Spleen (tissue), 11 donors: ENCODE measurements around the gene CRYBG1. TPM values are rescaled to one million over a fixed set of nuclear protein-coding genes. Genes with fewer than 3 reads are reported as not detected.

Experiments
- DNase-seq: peaks from one replicate; pipeline ENCODE4 v3.0.0-alpha.2; 2020
- H3K27ac ChIP-seq, 8 donors: fragments of 200-600 bp; sonication (generic) in 7 of 8; 1 replicate in 4 of 8; 2 replicates in 4 of 8; pipeline versions ENCODE4 v1.5.0 to v1.8.0; 2016 to 2021; ENCODE audit warnings: inconsistent platforms in 4 of 8, mild to moderate bottlenecking in 4 of 8, moderate library complexity in 1 of 8
- H3K27me3 ChIP-seq, 7 donors: fragments of 200-600 bp; sonication (generic) in 6 of 7; replicated peaks in 1 of 7; 1 replicate in 4 of 7; 2 replicates in 3 of 7; pipeline versions ENCODE4 v1.5.0 to v1.8.0; 2016 to 2021; ENCODE audit warnings: inconsistent platforms in 3 of 7, mild to moderate bottlenecking in 1 of 7
- H3K36me3 ChIP-seq, 6 donors: fragments of 200-600 bp; sonication (generic) in 5 of 6; 1 replicate in 4 of 6; 2 replicates in 2 of 6; pipeline versions ENCODE4 v1.5.0 to v1.8.0; 2016 to 2021; ENCODE audit warnings: inconsistent platforms in 2 of 6
- H3K4me1 ChIP-seq, 6 donors: fragments of 200-600 bp; sonication (generic) in 5 of 6; 1 replicate in 3 of 6; 2 replicates in 3 of 6; pipeline versions ENCODE4 v1.5.0 to v1.8.0; 2016 to 2021; ENCODE audit warnings: inconsistent platforms in 3 of 6
- H3K4me3 ChIP-seq, 8 donors: fragments of 200-600 bp; sonication (generic) in 7 of 8; 1 replicate in 4 of 8; 2 replicates in 4 of 8; pipeline versions ENCODE4 v1.5.0 to v1.8.0; 2016 to 2021; ENCODE audit warnings: inconsistent platforms in 4 of 8, mild to moderate bottlenecking in 4 of 8, moderate library complexity in 2 of 8
- H3K9me3 ChIP-seq, 8 donors: fragments of 200-600 bp; sonication (generic) in 7 of 8; 1 replicate in 4 of 8; 2 replicates in 4 of 8; pipeline versions ENCODE4 v1.5.0 to v1.8.0; 2016 to 2021; ENCODE audit warnings: inconsistent platforms in 4 of 8
- POLR2A ChIP-seq, 3 donors: fragments of 450-650 bp; IDR thresholded peaks; one replicate each; pipeline ENCODE4 v1.5.1; 2017; ENCODE audit warnings: antibody characterized with exemption in 3 of 3, mild to moderate bottlenecking in 1 of 3
- POLR2AphosphoS5 ChIP-seq, 3 donors: sonication (generic); formaldehyde crosslinking; IDR thresholded peaks; one replicate each; pipeline ENCODE4 v1.5.1; 2017; ENCODE audit warnings: antibody characterized with exemption in 3 of 3
- WGBS, 5 donors: extraction: QIAGEN DNeasy Blood & Tissue Kit in 3 of 5; methylation state at CpG; one replicate each; pipeline versions ENCODE4 v1.1.5 to v1.1.7; 2013 to 2018; 5-methylcytosine and 5-hydroxymethylcytosine counted together
- intact Hi-C: fragments of 100-400 bp; cut with DNase I; formaldehyde crosslinking; loops from one replicate; pipeline ENCODE4 v1.15.0; 2023; ENCODE audit warnings: low total_unique reads
- polyA plus RNA-seq, 3 donors: library from polyadenylated mRNA; stranded (reverse); fragments of 200-250 nt; gene quantifications; one replicate each; pipeline ENCODE4 v1.2.1, GENCODE V29; 2013
- total RNA-seq, 7 donors: library from RNA; depleted of rRNA in 3 of 7; stranded (reverse); fragments of >200 nt in 3 of 7; fragmentation: NEBNext Ultra II Directional in 4 of 7; extraction: Animal tissue kit (Norgen Biotek cat#: 25700) in 4 of 7; gene quantifications; one replicate each; pipeline versions ENCODE4 v1.1.0 to v1.2.1, GENCODE V29; 2016 to 2021
- TF ChIP-seq, protein P1 (sequence below), 11 experiments: fragments of 200-600 bp in 7 of 11; fragments of 450-650 bp in 4 of 11; sonication (generic) in 4 of 11; IDR thresholded peaks in 8 of 11; conservative IDR thresholded peaks in 3 of 11; 1 replicate in 7 of 11; 2 replicates in 4 of 11; pipeline versions ENCODE4 v1.4.0 to v1.8.0; 2016 to 2021; ENCODE audit warnings: antibody characterized with exemption in 11 of 11, inconsistent platforms in 4 of 11, mild to moderate bottlenecking in 1 of 11
- donor health status: healthy with polysubstance abuse.
- donor health status: DM: no; HTN: no; CAD: no; lungs with moderate emphysema.
- donor health status: DM: no; HTN: no; CAD: no.
- donor health status: Bipolar disorder and iron deficiency.
- donor health status: healthy.
- donor health status: DM: no; HTN: no; CAD: no.
- donor health status: DM: yes; HTN: yes; CAD: no.

Gene CRYBG1
- total and polyA plus RNA-seq, 10 donors = 5.6 to 39.1 (median 28.1) TPM

DNA sequence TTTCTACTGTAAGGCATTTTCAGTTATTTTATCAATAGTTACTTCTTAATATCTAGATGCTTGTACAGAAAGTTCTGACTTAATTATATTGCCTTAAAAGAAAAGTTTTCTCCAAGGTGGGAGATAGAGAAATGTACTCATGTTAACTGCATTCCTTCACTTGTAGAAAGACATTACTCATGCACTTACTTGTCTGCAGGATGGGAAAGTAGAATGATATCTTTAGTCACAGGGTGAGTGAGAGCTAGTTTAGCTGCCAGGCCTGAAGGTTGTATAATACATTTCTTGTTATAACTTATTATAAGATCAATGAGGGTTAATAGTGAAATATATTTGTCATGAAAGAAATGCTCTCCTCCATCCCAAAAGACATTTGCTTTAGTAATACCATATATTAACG is 92.1 kb downstream of the CRYBG1 start:
- H3K27me3 ChIP-seq = no peaks in the 10 kb centered on the region
- H3K27ac ChIP-seq = no peak overlapping the region
- no peak for TF ChIP-seq POLR2A (IDR thresholded peaks at IDR 0.05)
- TF ChIP-seq, protein P1, sequence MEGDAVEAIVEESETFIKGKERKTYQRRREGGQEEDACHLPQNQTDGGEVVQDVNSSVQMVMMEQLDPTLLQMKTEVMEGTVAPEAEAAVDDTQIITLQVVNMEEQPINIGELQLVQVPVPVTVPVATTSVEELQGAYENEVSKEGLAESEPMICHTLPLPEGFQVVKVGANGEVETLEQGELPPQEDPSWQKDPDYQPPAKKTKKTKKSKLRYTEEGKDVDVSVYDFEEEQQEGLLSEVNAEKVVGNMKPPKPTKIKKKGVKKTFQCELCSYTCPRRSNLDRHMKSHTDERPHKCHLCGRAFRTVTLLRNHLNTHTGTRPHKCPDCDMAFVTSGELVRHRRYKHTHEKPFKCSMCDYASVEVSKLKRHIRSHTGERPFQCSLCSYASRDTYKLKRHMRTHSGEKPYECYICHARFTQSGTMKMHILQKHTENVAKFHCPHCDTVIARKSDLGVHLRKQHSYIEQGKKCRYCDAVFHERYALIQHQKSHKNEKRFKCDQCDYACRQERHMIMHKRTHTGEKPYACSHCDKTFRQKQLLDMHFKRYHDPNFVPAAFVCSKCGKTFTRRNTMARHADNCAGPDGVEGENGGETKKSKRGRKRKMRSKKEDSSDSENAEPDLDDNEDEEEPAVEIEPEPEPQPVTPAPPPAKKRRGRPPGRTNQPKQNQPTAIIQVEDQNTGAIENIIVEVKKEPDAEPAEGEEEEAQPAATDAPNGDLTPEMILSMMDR (IDR thresholded peaks at IDR 0.05 in 8 of 11, conservative IDR thresholded peaks at IDR 0.05 in 3 of 11) = no peak
- no peak for TF ChIP-seq POLR2AphosphoS5 (IDR thresholded peaks at IDR 0.05)
- intact Hi-C loops = no loop called here
- H3K4me3 ChIP-seq = no peak overlapping the region
- peaks cover 4 to 39% (median 18%) of the 10 kb centered on the region in 6 donors for H3K4me1 ChIP-seq
- 0 to 91% (median 38%) methylated on average over 1 of the region's 1 CpG for WGBS, 5 donors
- DNase-seq = no peak
- no peaks in the 10 kb centered on the region for H3K36me3 ChIP-seq
- no peaks in the 10 kb centered on the region for H3K9me3 ChIP-seq

GRCh38 chr6:106453756-106454367 is 93.3 kb downstream of the CRYBG1 start:
- Histone ChIP-seq H3K36me3 (no peaks in the 10 kb centered on the region), H3K4me3 (no peak overlapping the region), H3K4me1 (peaks cover 0 to 27% (median 7%) of the 10 kb centered on the region in 6 donors), H3K27me3 (no peaks in the 10 kb centered on the region), H3K27ac (no peak overlapping the region), H3K9me3 (no peaks in the 10 kb centered on the region)
- 83 to 93% (median 92%) methylated on average over 6 of the region's 6 CpGs for WGBS, 5 donors
- intact Hi-C loops = no loop called here
- DNase-seq = no peak
- TF ChIP-seq POLR2AphosphoS5 (IDR thresholded peaks at IDR 0.05) = no peak
- TF ChIP-seq POLR2A (IDR thresholded peaks at IDR 0.05) = no peak
- TF ChIP-seq, protein P1 (IDR thresholded peaks at IDR 0.05 in 8 of 11, conservative IDR thresholded peaks at IDR 0.05 in 3 of 11) = no peak

GRCh38 chr6:106456756-106457155 is 96.2 kb downstream of the CRYBG1 start:
- H3K9me3 ChIP-seq = no peaks in the 10 kb centered on the region
- intact Hi-C loops = no loop called here
- 63 to 84% (median 73%) methylated on average over 1 of the region's 1 CpG for WGBS, 5 donors

More at GRCh38 chr6:106456756-106457155, 96.2 kb downstream of the CRYBG1 start:
- Histone ChIP-seq H3K4me1 (no peaks in the 10 kb centered on the region), H3K36me3 (no peaks in the 10 kb centered on the region), H3K27me3 (no peaks in the 10 kb centered on the region), H3K4me3 (no peak overlapping the region), H3K27ac (no peak overlapping the region)
- TF ChIP-seq POLR2AphosphoS5 (IDR thresholded peaks at IDR 0.05) = no peak
- TF ChIP-seq POLR2A (IDR thresholded peaks at IDR 0.05) = no peak
- TF ChIP-seq, protein P1 (IDR thresholded peaks at IDR 0.05 in 8 of 11, conservative IDR thresholded peaks at IDR 0.05 in 3 of 11) = no peak
- DNase-seq = no peak
